Middle frontal gyrus (tissue), 1 donor: ENCODE measurements around the gene SCO1.

Experiments used
- DNase-seq: peaks from one replicate; pipeline ENCODE4 v3.0.0-alpha.2; 2015; ENCODE audit warnings: low spot score; ENCODE audit errors: extremely low spot score

SCO1 gene

GRCh38 chr17:10657148-10657547, 40.2 kb downstream of the SCO1 start, which contains the start of gene MYH3:
MYH3 (minus strand) TSS chr17:10657309; CDS start chr17:10655064, 2,245 bp downstream.
- DNase-seq = no peak

GRCh38 chr17:10653987-10654386, 43.3 kb downstream of the SCO1 start:
- no peak for DNase-seq

GRCh38 chr17:10652984-10653659, 44.2 kb downstream of the SCO1 start:
- no peak for DNase-seq

GRCh38 chr17:10651927-10652326, 45.4 kb downstream of the SCO1 start:
- DNase-seq = no peak

GRCh38 chr17:10649602-10650001, 47.7 kb downstream of the SCO1 start:
- no peak for DNase-seq

GRCh38 chr17:10648956-10649355, 48.4 kb downstream of the SCO1 start:
- no peak for DNase-seq

- no peak for DNase-seq
Observed at GRCh38 chr17:10648381-10648780, 49.0 kb downstream of the SCO1 start.

GRCh38 chr17:10646392-10646990, 50.8 kb downstream of the SCO1 start:
- DNase-seq = no peak

- no peak for DNase-seq
Observed at GRCh38 chr17:10640475-10640874, 56.9 kb downstream of the SCO1 start.

GRCh38 chr17:10638151-10638550, 59.2 kb downstream of the SCO1 start:
- no peak for DNase-seq

GRCh38 chr17:10635290-10635689, 62.0 kb downstream of the SCO1 start:
- no peak for DNase-seq

GRCh38 chr17:10633738-10634379, 63.5 kb downstream of the SCO1 start:
- no peak for DNase-seq

GRCh38 chr17:10631701-10632100, 65.6 kb downstream of the SCO1 start:
- DNase-seq = no peak

GRCh38 chr17:10631048-10631700, 66.2 kb downstream of the SCO1 start:
- DNase-seq = no peak

- no peak for DNase-seq
Observed at GRCh38 chr17:10629706-10630105, 67.6 kb downstream of the SCO1 start.

GRCh38 chr17:10628756-10629155, 68.6 kb downstream of the SCO1 start:
- no peak for DNase-seq

GRCh38 chr17:10626390-10626789, 70.9 kb downstream of the SCO1 start:
- DNase-seq = no peak

GRCh38 chr17:10624969-10625368, 72.4 kb downstream of the SCO1 start:
- DNase-seq = no peak

GRCh38 chr17:10623737-10624338, 73.5 kb downstream of the SCO1 start:
- DNase-seq = no peak

- DNase-seq = no peak
Observed at GRCh38 chr17:10622617-10623485, 74.5 kb downstream of the SCO1 start.
